Endometrial microvascular endothelial cells (primary cell): Measurements from ENCODE around the gene FAIM2. TPM values are rescaled to one million over a fixed set of nuclear protein-coding genes. Genes with fewer than 3 reads are reported as not detected.
"Not testable (repeated sequence)": the region's sequence is repeated elsewhere in the genome, so short reads cannot be mapped to it uniquely, and the experiment has no call there.

ENCODE experiments used
- in situ Hi-C: cut with HindIII; loops from 2 replicates; pipeline ENCODE4 v1.10.0; 2017; ENCODE audit warnings: low sequenced_read_pairs, low pct_unique_long_range_greater_than_20kb; ENCODE audit errors: inconsistent ontology term
- total RNA-seq: library from RNA; depleted of rRNA; stranded (reverse); fragments of >200 nt; gene quantifications from one replicate; pipeline ENCODE4 v1.2.3, GENCODE V29; 2015; ENCODE audit errors: inconsistent ontology term

FAIM2 gene
- total RNA-seq, 1 donor from 2014 or later: not detected

- in situ Hi-C loops: not testable (repeated sequence)
These were observed 31.9 kb downstream of the FAIM2 start for GRCh38 chr12:49871811-49872251.

GRCh38 chr12:49871263-49871561, 32.5 kb downstream of the FAIM2 start:
- in situ Hi-C loops: no loop called here

- in situ Hi-C loops: no loop called here
These were observed 33.0 kb downstream of the FAIM2 start for GRCh38 chr12:49870501-49871262.

GRCh38 chr12:49869816-49870500, 33.7 kb downstream of the FAIM2 start:
- in situ Hi-C loops: no loop called here

- in situ Hi-C loops: no loop called here
These were observed 34.5 kb downstream of the FAIM2 start for GRCh38 chr12:49868952-49869815.

- in situ Hi-C loops: no loop called here
These were observed 35.3 kb downstream of the FAIM2 start for GRCh38 chr12:49868449-49868848.

- in situ Hi-C loops: no loop called here
These were observed 35.9 kb downstream of the FAIM2 start for GRCh38 chr12:49867570-49868341.

- in situ Hi-C loops: no loop called here
These were observed 36.7 kb downstream of the FAIM2 start for GRCh38 chr12:49866859-49867569.

- in situ Hi-C loops: no loop called here
These were observed 37.9 kb downstream of the FAIM2 start for GRCh38 chr12:49865782-49866135.

- in situ Hi-C loops: no loop called here
These were observed 38.5 kb downstream of the FAIM2 start for GRCh38 chr12:49865109-49865781.

GRCh38 chr12:49864798-49865090, 39.0 kb downstream of the FAIM2 start:
- in situ Hi-C loops: no loop called here

GRCh38 chr12:49863946-49864797, 39.5 kb downstream of the FAIM2 start:
- in situ Hi-C loops: no loop called here

- in situ Hi-C loops: not testable (repeated sequence)
These were observed 42.8 kb downstream of the FAIM2 start for GRCh38 chr12:49860921-49861320.

GRCh38 chr12:49855890-49856289, 47.8 kb downstream of the FAIM2 start:
- in situ Hi-C loops: not testable (repeated sequence)

GRCh38 chr12:49854976-49855375, 48.7 kb downstream of the FAIM2 start:
- in situ Hi-C loops: no loop called here

GRCh38 chr12:49853671-49854070, 50.0 kb downstream of the FAIM2 start:
- in situ Hi-C loops: no loop called here

GRCh38 chr12:49847161-49847560, 56.5 kb downstream of the FAIM2 start:
- in situ Hi-C loops: no loop called here
